ENCODE results near the gene PHF1.
A peak's percentile ranks its signal among the peaks of the same experiment; 100 is the strongest.

The PHF1 gene

GRCh38 chr6:33431880-33432541 is 21.2 kb downstream of the PHF1 start:
- H3K27ac ChIP-seq, result no peak overlapping the region
- no peak overlapping the region for H3K9ac ChIP-seq (ENCODE audit: insufficient read length)
- H3K9me3 ChIP-seq (ENCODE audit: low read depth, low read length), result no peaks in the 10 kb centered on the region
- H3K4me3 ChIP-seq, result peak overlapping the region; percentile 56; the same call in 1 of the 2 replicates
- no peak for DNase-seq (ENCODE audit: low read depth, low spot score)
- no peak for TF ChIP-seq POLR2AphosphoS5 (IDR thresholded peaks at IDR 0.05; ENCODE audit: borderline replicate concordance, low read depth, low read length)
- TF ChIP-seq FOXP2 (optimal IDR thresholded peaks at IDR 0.05; ENCODE audit: control extremely low read depth, extremely low read length, insufficient read depth), result no peak
- TF ChIP-seq EZH2 (IDR thresholded peaks at IDR 0.05), result no peak
- peaks cover 7% of the 10 kb centered on the region; the same call in 1 of the 2 replicates for H3K36me3 ChIP-seq (ENCODE audit: insufficient read depth, low read length)

GRCh38 chr6:33432546-33432945 is 21.7 kb downstream of the PHF1 start:
- Histone ChIP-seq H3K9ac (ENCODE audit: insufficient read length) (no peak overlapping the region), H3K4me3 (no peak overlapping the region), H3K36me3 (ENCODE audit: insufficient read depth, low read length) (peaks cover 10% of the 10 kb centered on the region; the same call in 1 of the 2 replicates), H3K9me3 (ENCODE audit: low read depth, low read length) (no peaks in the 10 kb centered on the region), H3K27ac (no peak overlapping the region)
- TF ChIP-seq EZH2 (IDR thresholded peaks at IDR 0.05), result no peak
- no peak for TF ChIP-seq POLR2AphosphoS5 (IDR thresholded peaks at IDR 0.05; ENCODE audit: borderline replicate concordance, low read depth, low read length)
- no peak for TF ChIP-seq FOXP2 (optimal IDR thresholded peaks at IDR 0.05; ENCODE audit: control extremely low read depth, extremely low read length, insufficient read depth)
- DNase-seq (ENCODE audit: low read depth, low spot score), result no peak

GRCh38 chr6:33433001-33433543 is 22.3 kb downstream of the PHF1 start:
- no peak overlapping the region for H3K9ac ChIP-seq (ENCODE audit: insufficient read length)
- H3K27ac ChIP-seq, result no peak overlapping the region
- no peak overlapping the region for H3K4me3 ChIP-seq
- no peaks in the 10 kb centered on the region for H3K9me3 ChIP-seq (ENCODE audit: low read depth, low read length)
- DNase-seq (ENCODE audit: low read depth, low spot score), result no peak
- TF ChIP-seq POLR2AphosphoS5 (IDR thresholded peaks at IDR 0.05; ENCODE audit: borderline replicate concordance, low read depth, low read length) (no peak), EZH2 (IDR thresholded peaks at IDR 0.05) (no peak), FOXP2 (optimal IDR thresholded peaks at IDR 0.05; ENCODE audit: control extremely low read depth, extremely low read length, insufficient read depth) (no peak)
- peaks cover 12% of the 10 kb centered on the region; the same call in 1 of the 2 replicates for H3K36me3 ChIP-seq (ENCODE audit: insufficient read depth, low read length)

GRCh38 chr6:33433544-33434191 is 22.9 kb downstream of the PHF1 start:
- Histone ChIP-seq H3K9ac (ENCODE audit: insufficient read length) (no peak overlapping the region), H3K27ac (no peak overlapping the region)
- no peak for DNase-seq (ENCODE audit: low read depth, low spot score)

GRCh38 chr6:33434961-33435360 is 24.1 kb downstream of the PHF1 start:
- no peaks in the 10 kb centered on the region for H3K9me3 ChIP-seq (ENCODE audit: low read depth, low read length)
- TF ChIP-seq POLR2AphosphoS5 (IDR thresholded peaks at IDR 0.05; ENCODE audit: borderline replicate concordance, low read depth, low read length), result no peak
- TF ChIP-seq EZH2 (IDR thresholded peaks at IDR 0.05), result no peak
- no peak for TF ChIP-seq FOXP2 (optimal IDR thresholded peaks at IDR 0.05; ENCODE audit: control extremely low read depth, extremely low read length, insufficient read depth)
- no peak for DNase-seq (ENCODE audit: low read depth, low spot score)
- peaks cover 19% of the 10 kb centered on the region; the same call in 1 of the 2 replicates for H3K36me3 ChIP-seq (ENCODE audit: insufficient read depth, low read length)
- no peak overlapping the region for H3K9ac ChIP-seq (ENCODE audit: insufficient read length)
- no peak overlapping the region for H3K4me3 ChIP-seq
- H3K27ac ChIP-seq, result no peak overlapping the region

More at GRCh38 chr6:33433544-33434191, 22.9 kb downstream of the PHF1 start:
- Histone ChIP-seq H3K4me3 (no peak overlapping the region), H3K9me3 (ENCODE audit: low read depth, low read length) (no peaks in the 10 kb centered on the region), H3K36me3 (ENCODE audit: insufficient read depth, low read length) (peaks cover 18% of the 10 kb centered on the region; the same call in 1 of the 2 replicates)
- TF ChIP-seq POLR2AphosphoS5 (IDR thresholded peaks at IDR 0.05; ENCODE audit: borderline replicate concordance, low read depth, low read length) (no peak), EZH2 (IDR thresholded peaks at IDR 0.05) (no peak), FOXP2 (optimal IDR thresholded peaks at IDR 0.05; ENCODE audit: control extremely low read depth, extremely low read length, insufficient read depth) (no peak)

- H3K4me3 ChIP-seq, result no peak overlapping the region
- peaks cover 20% of the 10 kb centered on the region; the same call in 1 of the 2 replicates for H3K36me3 ChIP-seq (ENCODE audit: insufficient read depth, low read length)
Measured at GRCh38 chr6:33437666-33438065, 26.9 kb downstream of the PHF1 start.

GRCh38 chr6:33438978-33439594 is 28.3 kb downstream of the PHF1 start:
- H3K4me3 ChIP-seq, result no peak overlapping the region
- H3K9me3 ChIP-seq (ENCODE audit: low read depth, low read length), result no peaks in the 10 kb centered on the region
- H3K36me3 ChIP-seq (ENCODE audit: insufficient read depth, low read length), result peaks cover 26% of the 10 kb centered on the region; the same call in 1 of the 2 replicates
- no peak for TF ChIP-seq EZH2 (IDR thresholded peaks at IDR 0.05)
- no peak overlapping the region for H3K27ac ChIP-seq
- no peak overlapping the region for H3K9ac ChIP-seq (ENCODE audit: insufficient read length)
- no peak for DNase-seq (ENCODE audit: low read depth, low spot score)

More at GRCh38 chr6:33437666-33438065, 26.9 kb downstream of the PHF1 start:
- no peak for DNase-seq (ENCODE audit: low read depth, low spot score)
- TF ChIP-seq FOXP2 (optimal IDR thresholded peaks at IDR 0.05; ENCODE audit: control extremely low read depth, extremely low read length, insufficient read depth) (no peak), EZH2 (IDR thresholded peaks at IDR 0.05) (no peak), POLR2AphosphoS5 (IDR thresholded peaks at IDR 0.05; ENCODE audit: borderline replicate concordance, low read depth, low read length) (no peak)
- Histone ChIP-seq H3K9me3 (ENCODE audit: low read depth, low read length) (no peaks in the 10 kb centered on the region), H3K27ac (no peak overlapping the region), H3K9ac (ENCODE audit: insufficient read length) (no peak overlapping the region)
